ENCODE data around the gene MPEG1. TPM values are rescaled to one million over a fixed set of nuclear protein-coding genes. Genes with fewer than 3 reads are reported as not detected.

The MPEG1 gene
- total and polyA plus RNA-seq, 2 of the 4 experiments (the other 2 are of a cell fraction), result not detected

DNA sequence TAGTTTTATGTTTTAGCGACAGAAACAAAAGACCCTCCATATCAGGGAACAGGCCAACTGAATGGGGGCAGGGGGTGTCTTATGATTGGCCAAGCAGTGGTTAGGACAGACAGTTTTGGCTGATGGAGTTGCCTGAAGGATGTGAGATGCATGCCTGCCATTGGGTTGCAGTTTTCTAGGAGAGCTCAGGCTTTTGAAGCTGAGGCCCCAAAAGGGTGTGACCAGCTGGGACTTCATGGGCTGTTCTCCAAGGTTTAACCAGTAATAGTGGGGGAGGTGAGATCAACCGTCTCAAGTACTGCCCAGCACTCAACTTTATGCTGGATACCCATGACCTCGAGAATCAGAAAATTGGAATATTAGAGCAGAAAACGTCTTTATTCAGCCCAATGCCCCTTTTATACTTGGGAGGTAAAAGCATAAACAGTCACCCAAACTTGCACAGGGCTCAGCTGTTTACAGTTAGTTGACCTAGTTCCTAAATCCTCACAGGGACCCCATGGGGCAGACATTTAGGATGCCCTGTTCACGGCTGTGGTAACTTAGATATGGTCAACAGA is 27.3 kb downstream of the MPEG1 start:
- Histone ChIP-seq H4K5ac (ENCODE audit: low read depth, low read length) (no peak overlapping the region), H2BK120ac (ENCODE audit: low read depth, low read length) (no peak overlapping the region), H2AK9ac (replicated peaks; ENCODE audit: low read depth, low read length, poor library complexity) (no peak overlapping the region), H3K4ac (ENCODE audit: low read depth, low read length) (no peak overlapping the region), H3K27me3 (ENCODE audit: control insufficient read depth, insufficient read depth, low read length) (no peaks in the 10 kb centered on the region), H2BK5ac (ENCODE audit: low read depth, low read length, poor library complexity, severe bottlenecking) (no peak overlapping the region), H4K91ac (ENCODE audit: insufficient read depth, low read depth, low read length) (no peak overlapping the region), H3K23ac (ENCODE audit: low read depth, low read length) (no peak overlapping the region), H3K27ac (ENCODE audit: insufficient read depth, low read length) (no peak overlapping the region), H2AFZ (replicated peaks; ENCODE audit: low read length, poor library complexity) (no peak overlapping the region), H2AK5ac (ENCODE audit: low read depth, low read length) (no peak overlapping the region), H3K79me1 (ENCODE audit: low read depth in 1 of 2, low read length in 2 of 2) (peaks cover 0 to 23% of the 10 kb centered on the region in 2 experiments; a peak in 2 of 4 replicates), H4K20me1 (ENCODE audit: insufficient read depth, low read length) (0 out of 2 replicates have a peak, but pooled peaks cover 4% of the 10 kb centered on the region), H4K8ac (ENCODE audit: low read depth in 2 of 2, low read length in 2 of 2) (no peak overlapping the region), H3K4me3 (ENCODE audit: insufficient read depth, low read depth, low read length) (no peak overlapping the region), H2BK20ac (ENCODE audit: low read depth, low read length) (no peak overlapping the region), H3K14ac (replicated peaks; ENCODE audit: low read depth, low read length) (no peak overlapping the region), H3K18ac (ENCODE audit: low read depth, low read length) (no peak overlapping the region), H3K4me1 (ENCODE audit: control insufficient read depth, insufficient read depth, low read length) (peaks cover 20% of the 10 kb centered on the region), H3K9ac (ENCODE audit: low read depth, low read length) (no peak overlapping the region), H3K9me1 (ENCODE audit: insufficient read depth, low read length) (peaks cover 21% of the 10 kb centered on the region), H3K9me3 (ENCODE audit: control insufficient read depth, insufficient read depth, low read length) (no peaks in the 10 kb centered on the region), H3K36me3 (ENCODE audit: control insufficient read depth, insufficient read depth, low read length) (peaks cover 30% of the 10 kb centered on the region), H3K4me2 (ENCODE audit: low read depth, low read length) (no peak overlapping the region), H2BK15ac (ENCODE audit: low read depth, low read length) (no peak overlapping the region), H3K56ac (ENCODE audit: extremely low read depth, insufficient read depth, low read length) (no peak overlapping the region)
- TF ChIP-seq MXI1 (IDR thresholded peaks at IDR 0.05; ENCODE audit: borderline replicate concordance, low read depth, low read length), result no peak
- TF ChIP-seq SMC3 (IDR thresholded peaks at IDR 0.05; ENCODE audit: low read depth, low read length), result no peak
- TF ChIP-seq USF2 (IDR thresholded peaks at IDR 0.05; ENCODE audit: low read depth, low read length), result no peak
- TF ChIP-seq CHD1 (IDR thresholded peaks at IDR 0.05; ENCODE audit: low read depth, low read length), result no peak
- no peak for TF ChIP-seq POLR2A (IDR thresholded peaks at IDR 0.05; ENCODE audit: low read depth, low read length)
- no peak for TF ChIP-seq CTCF (conservative IDR thresholded peaks at IDR 0.05; ENCODE audit: low read depth, low read length)
- no peak for TF ChIP-seq ELK1 (IDR thresholded peaks at IDR 0.05; ENCODE audit: borderline replicate concordance, low read depth, low read length)
- no peak for TF ChIP-seq RAD21 (IDR thresholded peaks at IDR 0.05; ENCODE audit: low read length)
- no peak for TF ChIP-seq RCOR1 (IDR thresholded peaks at IDR 0.05; ENCODE audit: insufficient replicate concordance, low read length)
- TF ChIP-seq BHLHE40 (IDR thresholded peaks at IDR 0.05; ENCODE audit: low read depth, low read length), result no peak
- ATAC-seq (ENCODE audit: low read depth) (no peak; the same call in 1 of the 2 replicates), DNase-seq (no peak)
- in situ Hi-C loops (cut with MboI; ENCODE audit: low sequenced_read_pairs), result no loop called here
- ChIA-PET CTCF (interaction anchor here (3.3 kb wide), 1 partner anchor 14 kb away, joined by 25 read pairs; the partner anchor contains the start of gene DTX4), POLR2A (ENCODE audit: unreplicated experiment) (no interaction called here)
- no CpG with 5 or more reads among the region's 5 CpGs for WGBS, 2 experiments (ENCODE audit: extremely low coverage in 2 of 2, insufficient read length in 1 of 2)
- dilution Hi-C loops (cut with HindIII; ENCODE audit: low sequenced_read_pairs, unreplicated experiment), result no loop called here
- BruUV-seq (replicated peaks), result no TSS peak
- intact Hi-C loops (cut with micrococcal nuclease), result no loop called here
